ENCODE measurements around the gene EEPD1.

DNA sequence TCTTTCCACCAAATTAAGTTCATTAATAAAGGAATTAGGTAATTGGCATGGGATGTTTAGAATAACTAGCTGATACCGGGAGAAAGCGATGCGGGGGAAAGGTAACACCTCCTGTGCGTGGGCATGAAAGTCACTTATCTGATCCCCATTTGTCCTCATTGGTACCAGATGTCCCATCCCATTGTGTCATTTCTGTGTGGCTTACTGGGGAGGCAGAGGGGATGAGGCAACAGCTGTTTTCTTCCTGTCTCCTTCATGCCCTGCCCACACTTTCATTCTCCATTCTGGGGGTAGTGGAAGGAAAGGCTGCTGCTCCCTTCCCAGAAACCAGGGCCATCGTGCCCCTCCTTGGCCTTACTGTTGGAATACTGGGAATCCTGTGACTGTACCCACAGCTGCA is 27.1 kb downstream of the EEPD1 start:
- TF ChIP-seq, protein P1, sequence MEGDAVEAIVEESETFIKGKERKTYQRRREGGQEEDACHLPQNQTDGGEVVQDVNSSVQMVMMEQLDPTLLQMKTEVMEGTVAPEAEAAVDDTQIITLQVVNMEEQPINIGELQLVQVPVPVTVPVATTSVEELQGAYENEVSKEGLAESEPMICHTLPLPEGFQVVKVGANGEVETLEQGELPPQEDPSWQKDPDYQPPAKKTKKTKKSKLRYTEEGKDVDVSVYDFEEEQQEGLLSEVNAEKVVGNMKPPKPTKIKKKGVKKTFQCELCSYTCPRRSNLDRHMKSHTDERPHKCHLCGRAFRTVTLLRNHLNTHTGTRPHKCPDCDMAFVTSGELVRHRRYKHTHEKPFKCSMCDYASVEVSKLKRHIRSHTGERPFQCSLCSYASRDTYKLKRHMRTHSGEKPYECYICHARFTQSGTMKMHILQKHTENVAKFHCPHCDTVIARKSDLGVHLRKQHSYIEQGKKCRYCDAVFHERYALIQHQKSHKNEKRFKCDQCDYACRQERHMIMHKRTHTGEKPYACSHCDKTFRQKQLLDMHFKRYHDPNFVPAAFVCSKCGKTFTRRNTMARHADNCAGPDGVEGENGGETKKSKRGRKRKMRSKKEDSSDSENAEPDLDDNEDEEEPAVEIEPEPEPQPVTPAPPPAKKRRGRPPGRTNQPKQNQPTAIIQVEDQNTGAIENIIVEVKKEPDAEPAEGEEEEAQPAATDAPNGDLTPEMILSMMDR (IDR thresholded peaks at IDR 0.05; ENCODE audit: low read depth, low read length, missing input control), result no peak
- TF ChIP-seq RAD21 (IDR thresholded peaks at IDR 0.05), result no peak
- TF ChIP-seq SP1 (IDR thresholded peaks at IDR 0.05), result no peak
- TF ChIP-seq, protein P2, sequence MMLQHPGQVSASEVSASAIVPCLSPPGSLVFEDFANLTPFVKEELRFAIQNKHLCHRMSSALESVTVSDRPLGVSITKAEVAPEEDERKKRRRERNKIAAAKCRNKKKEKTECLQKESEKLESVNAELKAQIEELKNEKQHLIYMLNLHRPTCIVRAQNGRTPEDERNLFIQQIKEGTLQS (IDR thresholded peaks at IDR 0.05), result no peak
- no peak for TF ChIP-seq HNF4G (IDR thresholded peaks at IDR 0.05)
- TF ChIP-seq, protein P3, sequence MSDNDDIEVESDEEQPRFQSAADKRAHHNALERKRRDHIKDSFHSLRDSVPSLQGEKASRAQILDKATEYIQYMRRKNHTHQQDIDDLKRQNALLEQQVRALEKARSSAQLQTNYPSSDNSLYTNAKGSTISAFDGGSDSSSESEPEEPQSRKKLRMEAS (IDR thresholded peaks at IDR 0.05), result no peak
- TF ChIP-seq RXRA (IDR thresholded peaks at IDR 0.05), result no peak
- no peak for TF ChIP-seq FOXA1 (IDR thresholded peaks at IDR 0.05)
- TF ChIP-seq GABPA (IDR thresholded peaks at IDR 0.05 in 1 of 2, conservative IDR thresholded peaks at IDR 0.05 in 1 of 2), result no peak
- TF ChIP-seq, protein P4, sequence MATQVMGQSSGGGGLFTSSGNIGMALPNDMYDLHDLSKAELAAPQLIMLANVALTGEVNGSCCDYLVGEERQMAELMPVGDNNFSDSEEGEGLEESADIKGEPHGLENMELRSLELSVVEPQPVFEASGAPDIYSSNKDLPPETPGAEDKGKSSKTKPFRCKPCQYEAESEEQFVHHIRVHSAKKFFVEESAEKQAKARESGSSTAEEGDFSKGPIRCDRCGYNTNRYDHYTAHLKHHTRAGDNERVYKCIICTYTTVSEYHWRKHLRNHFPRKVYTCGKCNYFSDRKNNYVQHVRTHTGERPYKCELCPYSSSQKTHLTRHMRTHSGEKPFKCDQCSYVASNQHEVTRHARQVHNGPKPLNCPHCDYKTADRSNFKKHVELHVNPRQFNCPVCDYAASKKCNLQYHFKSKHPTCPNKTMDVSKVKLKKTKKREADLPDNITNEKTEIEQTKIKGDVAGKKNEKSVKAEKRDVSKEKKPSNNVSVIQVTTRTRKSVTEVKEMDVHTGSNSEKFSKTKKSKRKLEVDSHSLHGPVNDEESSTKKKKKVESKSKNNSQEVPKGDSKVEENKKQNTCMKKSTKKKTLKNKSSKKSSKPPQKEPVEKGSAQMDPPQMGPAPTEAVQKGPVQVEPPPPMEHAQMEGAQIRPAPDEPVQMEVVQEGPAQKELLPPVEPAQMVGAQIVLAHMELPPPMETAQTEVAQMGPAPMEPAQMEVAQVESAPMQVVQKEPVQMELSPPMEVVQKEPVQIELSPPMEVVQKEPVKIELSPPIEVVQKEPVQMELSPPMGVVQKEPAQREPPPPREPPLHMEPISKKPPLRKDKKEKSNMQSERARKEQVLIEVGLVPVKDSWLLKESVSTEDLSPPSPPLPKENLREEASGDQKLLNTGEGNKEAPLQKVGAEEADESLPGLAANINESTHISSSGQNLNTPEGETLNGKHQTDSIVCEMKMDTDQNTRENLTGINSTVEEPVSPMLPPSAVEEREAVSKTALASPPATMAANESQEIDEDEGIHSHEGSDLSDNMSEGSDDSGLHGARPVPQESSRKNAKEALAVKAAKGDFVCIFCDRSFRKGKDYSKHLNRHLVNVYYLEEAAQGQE (IDR thresholded peaks at IDR 0.05), result no peak
- TF ChIP-seq TAF1 (conservative IDR thresholded peaks at IDR 0.05), result no peak
- TF ChIP-seq JUND (IDR thresholded peaks at IDR 0.05), result no peak

All from liver (tissue), 3 donors.